GM15510 (cell line): ENCODE results near the gene ZSWIM6.

Experiments used
- POLR2A ChIP-seq: IDR thresholded peaks from 3 replicates; pipeline ENCODE4 v1.6.1; 2011; ENCODE audit warnings: borderline replicate concordance; ENCODE audit not compliant: insufficient read length; ENCODE audit errors: extremely low read depth

Gene ZSWIM6

DNA sequence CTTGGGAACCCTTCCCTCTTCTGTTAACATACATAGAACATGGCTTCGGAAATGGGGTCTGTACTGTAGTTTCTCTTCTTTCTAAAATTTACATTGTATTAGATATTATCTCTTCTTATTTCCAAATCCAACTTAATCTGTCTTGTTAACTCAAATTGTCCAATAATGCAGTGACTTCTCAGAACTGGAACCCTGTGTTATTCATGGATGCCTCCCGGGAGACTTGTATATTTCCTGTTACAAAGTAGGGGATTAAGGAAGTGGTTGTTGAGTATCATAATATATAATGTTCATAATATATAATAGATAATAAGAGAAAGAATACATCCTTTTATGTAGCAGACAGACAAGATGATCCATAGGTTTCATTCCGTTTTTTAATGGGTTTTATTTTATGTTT lies 128.4 kb downstream of the ZSWIM6 start:
- TF ChIP-seq POLR2A, result no peak

- no peak for TF ChIP-seq POLR2A
Observed at GRCh38 chr5:61461417-61461816, 129.4 kb downstream of the ZSWIM6 start.

DNA sequence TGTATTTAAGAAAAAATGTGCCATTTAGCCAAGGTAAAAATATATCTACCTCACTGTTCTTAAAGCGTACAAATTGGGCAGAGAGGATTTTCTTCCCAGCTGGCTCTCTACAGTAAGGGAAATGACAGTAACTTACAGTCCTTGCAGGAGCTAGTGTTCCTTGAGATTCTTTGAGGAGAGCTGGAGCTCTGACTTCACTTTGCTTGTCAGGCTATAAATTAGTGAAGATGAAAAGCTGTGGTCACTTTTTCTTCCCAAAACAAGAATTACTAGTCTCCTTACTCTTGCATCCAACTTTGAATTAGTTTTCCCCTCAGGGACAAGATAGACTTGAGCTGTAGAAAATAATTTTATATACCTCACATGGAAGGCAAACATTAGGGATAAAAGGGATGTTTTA lies 129.9 kb downstream of the ZSWIM6 start:
- TF ChIP-seq POLR2A, result no peak

DNA sequence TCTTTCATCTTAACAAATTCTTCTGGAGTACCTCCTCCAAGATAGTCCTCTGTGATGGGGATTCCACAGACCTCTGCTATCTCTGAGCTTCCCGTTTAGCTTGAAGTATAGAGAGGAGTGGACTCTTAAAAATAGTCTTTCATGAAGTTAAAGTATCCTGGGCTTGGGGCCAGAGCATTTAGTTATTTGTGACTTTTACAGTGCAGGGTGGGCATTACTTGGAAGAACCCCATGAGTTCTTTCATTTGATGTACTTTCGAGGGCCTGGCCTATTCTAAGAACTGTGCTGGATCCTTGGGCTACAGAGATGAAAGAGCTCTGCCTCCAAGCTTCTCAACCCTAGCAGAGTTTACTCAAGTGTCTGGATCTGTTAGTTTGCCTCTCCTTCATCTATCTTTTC lies 131.5 kb downstream of the ZSWIM6 start:
- no peak for TF ChIP-seq POLR2A

GRCh38 chr5:61464512-61464911 lies 132.5 kb downstream of the ZSWIM6 start:
- TF ChIP-seq POLR2A, result no peak

DNA sequence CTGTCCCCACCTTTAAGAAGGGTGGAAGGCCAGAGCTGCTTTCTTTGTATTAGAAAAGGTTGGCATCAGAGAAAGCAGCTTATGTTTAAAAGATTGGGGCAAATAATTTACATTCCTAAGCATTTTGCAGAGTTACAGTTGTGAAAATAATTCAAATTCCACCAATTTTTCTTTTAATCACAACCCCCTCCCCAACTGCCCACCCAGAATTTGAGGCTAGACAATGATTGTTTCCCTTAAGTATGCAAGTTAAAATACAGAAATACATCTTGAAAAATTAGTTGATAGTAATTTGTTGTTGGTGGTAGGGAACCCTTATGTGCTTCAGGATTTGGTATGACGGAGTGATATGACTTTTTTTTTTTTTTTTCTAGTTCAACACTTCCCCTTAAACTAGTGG lies 133.0 kb downstream of the ZSWIM6 start:
- TF ChIP-seq POLR2A, result no peak

DNA sequence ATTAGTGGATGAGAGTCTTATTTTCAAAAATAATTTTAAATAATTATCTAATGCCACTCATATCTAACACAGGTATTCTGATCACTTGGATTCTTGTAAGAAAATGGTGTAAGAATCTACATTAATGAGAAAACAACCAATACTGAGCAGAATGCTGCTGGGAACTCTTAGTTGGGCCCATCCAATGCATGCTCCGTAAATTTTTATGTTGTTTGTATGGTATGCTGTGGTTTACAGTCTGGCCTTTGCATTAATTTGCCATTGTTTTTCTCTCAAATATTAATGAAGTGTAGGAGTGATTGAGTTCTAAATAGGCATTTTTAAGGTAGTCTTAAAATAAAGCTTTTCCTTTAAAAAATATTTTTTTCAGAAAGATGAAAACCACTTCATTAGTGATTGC lies 133.4 kb downstream of the ZSWIM6 start:
- no peak for TF ChIP-seq POLR2A

DNA sequence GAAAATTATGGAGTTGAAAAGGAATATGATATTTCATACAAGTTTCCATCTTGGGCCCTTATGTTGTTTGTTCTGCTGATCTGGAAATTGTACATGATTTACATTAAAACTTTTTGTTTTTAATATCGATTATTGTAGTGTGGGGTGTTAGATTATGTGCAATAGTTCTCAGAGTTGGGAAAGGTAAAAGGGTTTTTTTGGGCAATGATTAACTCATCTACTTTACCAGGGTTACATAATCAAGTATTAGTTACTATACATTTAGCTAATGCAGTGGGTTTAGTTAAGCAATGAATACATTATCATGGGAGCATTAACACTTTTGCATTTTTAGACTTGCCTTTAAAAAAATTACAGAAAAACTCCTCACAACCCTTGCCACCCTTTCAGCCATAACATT lies 134.0 kb downstream of the ZSWIM6 start:
- TF ChIP-seq POLR2A, result no peak

DNA sequence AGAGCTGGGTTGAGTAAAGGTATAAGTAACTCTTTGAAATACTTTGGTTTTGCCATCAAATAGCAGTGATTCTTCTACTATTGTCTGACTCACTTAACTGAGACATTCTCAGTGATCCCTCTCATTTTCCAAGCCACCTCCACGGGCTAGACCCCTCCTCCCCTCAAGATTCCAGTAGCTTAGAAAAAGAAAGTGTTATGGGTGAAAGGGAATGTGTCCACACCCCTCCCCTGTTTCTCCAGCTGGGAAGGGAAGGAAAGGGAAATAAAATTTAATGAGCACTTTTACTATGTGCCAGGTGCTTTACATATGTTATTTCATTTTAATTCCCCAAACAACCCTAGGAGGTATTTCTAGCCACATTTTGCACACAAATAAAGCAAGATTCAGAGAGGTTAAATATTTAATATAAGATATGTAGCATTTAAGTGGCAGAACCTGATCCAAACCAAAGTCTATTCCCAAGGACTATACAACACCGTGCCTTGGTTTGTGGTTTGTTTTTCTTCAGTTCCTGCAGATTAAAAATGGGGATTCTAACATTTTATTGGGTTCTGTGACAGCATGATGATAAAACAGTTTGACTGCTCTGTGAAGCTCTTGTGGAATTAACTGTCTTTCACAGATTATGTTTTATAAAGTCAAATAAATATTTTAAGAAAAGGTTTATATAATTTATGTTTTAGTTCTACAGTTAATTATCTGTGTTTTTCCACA lies 135.9 kb downstream of the ZSWIM6 start:
- no peak for TF ChIP-seq POLR2A

- no peak for TF ChIP-seq POLR2A
Observed at GRCh38 chr5:61468483-61468865, 136.4 kb downstream of the ZSWIM6 start.

- TF ChIP-seq POLR2A, result no peak
Observed at GRCh38 chr5:61471352-61471751, 139.3 kb downstream of the ZSWIM6 start.

DNA sequence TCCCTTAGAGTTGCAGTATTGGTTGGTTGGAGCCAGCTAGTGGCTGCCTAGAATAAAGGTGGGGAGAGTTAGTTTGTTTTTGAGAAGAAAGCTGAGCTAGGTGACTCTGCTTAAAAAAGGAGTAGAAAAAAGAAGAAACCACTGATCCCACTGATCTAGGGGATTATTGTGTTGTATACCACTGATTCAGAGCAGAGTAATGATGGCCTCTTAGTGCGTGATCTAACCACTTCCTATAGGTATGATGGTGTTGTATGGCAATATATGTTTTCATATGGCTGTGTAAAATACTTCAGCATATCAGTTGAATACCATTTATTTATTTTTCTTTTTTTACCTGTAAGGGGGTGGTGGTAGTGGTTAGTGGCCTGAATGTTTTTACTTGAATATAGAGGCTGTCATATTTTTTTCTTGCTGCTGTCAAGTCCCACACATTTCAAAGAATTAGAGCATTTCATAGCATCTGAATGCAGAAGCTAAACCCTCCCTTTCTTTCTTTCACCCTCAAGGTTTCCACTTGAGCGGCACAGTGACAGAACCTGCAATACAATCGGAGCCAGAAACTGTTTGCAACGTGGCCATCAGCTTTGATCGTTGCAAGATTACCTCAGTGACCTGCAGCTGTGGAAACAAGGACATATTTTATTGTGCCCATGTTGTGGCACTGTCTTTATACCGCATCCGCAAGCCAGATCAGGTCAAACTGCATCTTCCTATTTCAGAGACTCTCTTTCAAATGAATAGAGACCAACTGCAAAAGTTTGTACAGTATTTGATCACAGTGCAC lies 140.3 kb downstream of the ZSWIM6 start:
- no peak for TF ChIP-seq POLR2A

- no peak for TF ChIP-seq POLR2A
Observed at GRCh38 chr5:61474746-61475145, 142.7 kb downstream of the ZSWIM6 start.

DNA sequence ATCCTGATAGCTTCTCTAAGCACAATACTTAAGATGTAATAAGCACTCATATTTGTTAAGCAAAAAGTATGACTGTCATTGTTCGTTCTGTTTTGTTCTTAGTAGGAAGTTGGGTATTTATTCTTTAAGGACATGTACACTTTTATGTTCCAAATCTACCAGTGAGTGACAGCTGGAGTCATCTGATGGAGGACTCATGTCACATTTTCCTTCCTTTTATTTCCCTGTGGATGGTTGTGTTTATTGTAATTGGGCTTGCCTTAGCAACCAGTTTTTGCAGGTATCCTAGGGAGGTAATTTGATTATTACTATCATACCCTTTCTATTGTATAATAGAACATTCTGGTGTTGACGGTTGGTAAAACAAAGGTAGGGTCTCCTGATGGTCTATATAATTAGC lies 145.7 kb downstream of the ZSWIM6 start:
- TF ChIP-seq POLR2A, result no peak

DNA sequence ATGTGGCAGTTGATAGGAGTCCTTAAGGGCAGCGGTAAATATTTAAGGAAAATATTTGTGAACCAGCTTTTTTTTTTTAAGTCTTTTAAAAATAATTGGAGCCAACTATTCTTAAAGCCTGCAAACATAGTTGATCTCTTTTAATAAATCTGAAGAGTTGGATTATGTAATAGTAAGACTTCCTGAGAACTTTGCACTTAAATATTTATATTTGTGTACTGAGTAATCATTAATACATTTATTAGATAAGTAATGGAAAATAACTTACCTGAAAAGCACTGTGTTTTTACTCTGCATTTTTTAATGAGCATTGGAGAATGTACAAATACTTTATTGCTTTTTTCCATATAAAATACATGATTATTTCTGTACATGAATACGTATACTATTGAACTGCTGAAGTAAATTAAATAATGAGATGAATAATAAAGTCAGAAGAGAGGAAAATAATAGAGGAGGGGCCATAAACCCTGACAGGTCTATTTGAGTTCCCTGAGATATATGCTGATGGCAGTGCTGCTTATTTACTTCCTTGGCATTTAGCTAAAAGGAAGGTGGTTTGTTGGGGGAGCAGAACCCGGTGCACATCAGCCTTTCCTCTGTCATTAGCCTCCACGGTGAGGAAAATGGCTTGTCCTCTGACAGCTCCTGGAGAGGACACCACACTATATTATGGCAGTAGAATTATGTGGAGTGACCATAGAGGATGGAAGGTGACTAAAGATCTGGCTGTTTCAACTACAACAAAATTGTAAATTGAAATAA lies 148.0 kb downstream of the ZSWIM6 start:
- TF ChIP-seq POLR2A, result no peak
